ENCODE data around the gene AGRN.
"Not testable (repeated sequence)": the region's sequence is repeated elsewhere in the genome, so short reads cannot be mapped to it uniquely, and the experiment has no call there.

The AGRN gene

DNA sequence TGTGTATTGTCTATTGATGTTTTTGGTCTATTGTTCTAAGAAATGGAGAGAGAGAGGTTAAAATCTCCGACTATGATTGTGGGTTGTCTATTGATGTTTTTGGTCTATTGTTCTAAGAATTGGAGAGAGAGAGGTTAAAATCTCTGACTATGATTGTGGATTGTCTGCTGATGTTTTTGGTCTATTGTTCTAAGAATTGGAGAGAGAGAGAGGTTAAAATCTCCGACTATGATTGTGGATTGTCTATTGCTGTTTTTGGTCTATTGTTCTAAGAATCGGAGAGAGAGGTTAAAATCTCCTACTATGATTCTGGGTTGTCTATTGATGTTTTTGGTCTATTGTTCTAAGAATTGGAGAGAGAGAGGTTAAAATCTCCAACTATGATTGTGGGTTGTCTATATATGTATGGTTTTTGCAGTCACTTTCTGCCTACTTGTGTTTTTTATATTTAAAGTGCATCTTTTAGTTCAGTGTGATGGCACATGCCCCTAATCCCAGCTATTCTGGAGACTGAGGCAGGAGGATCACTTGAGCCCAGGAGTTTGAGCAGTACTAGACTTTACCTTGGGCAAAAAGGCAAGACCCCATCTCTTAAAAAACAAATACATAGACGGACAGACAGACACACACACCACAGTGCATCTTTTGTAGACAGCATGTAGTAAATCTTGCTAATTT lies 79.7 kb downstream of the AGRN start:
- TF ChIP-seq CREB5 (CRISPR knock-in tag; IDR thresholded peaks at IDR 0.05; ENCODE audit: low read depth) = no peak
- TF ChIP-seq TCF4 (CRISPR knock-in tag; IDR thresholded peaks at IDR 0.05; ENCODE audit: borderline replicate concordance) = no peak
- TF ChIP-seq ESRRG (CRISPR knock-in tag; IDR thresholded peaks at IDR 0.05) = no peak
- TF ChIP-seq, protein P1, sequence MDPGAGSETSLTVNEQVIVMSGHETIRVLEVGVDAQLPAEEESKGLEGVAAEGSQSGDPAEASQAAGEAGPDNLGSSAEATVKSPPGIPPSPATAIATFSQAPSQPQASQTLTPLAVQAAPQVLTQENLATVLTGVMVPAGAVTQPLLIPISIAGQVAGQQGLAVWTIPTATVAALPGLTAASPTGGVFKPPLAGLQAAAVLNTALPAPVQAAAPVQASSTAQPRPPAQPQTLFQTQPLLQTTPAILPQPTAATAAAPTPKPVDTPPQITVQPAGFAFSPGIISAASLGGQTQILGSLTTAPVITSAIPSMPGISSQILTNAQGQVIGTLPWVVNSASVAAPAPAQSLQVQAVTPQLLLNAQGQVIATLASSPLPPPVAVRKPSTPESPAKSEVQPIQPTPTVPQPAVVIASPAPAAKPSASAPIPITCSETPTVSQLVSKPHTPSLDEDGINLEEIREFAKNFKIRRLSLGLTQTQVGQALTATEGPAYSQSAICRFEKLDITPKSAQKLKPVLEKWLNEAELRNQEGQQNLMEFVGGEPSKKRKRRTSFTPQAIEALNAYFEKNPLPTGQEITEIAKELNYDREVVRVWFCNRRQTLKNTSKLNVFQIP (CRISPR knock-in tag; IDR thresholded peaks at IDR 0.05; ENCODE audit: borderline replicate concordance, low read depth) = no peak
- no peak for TF ChIP-seq CSRNP3 (CRISPR knock-in tag; IDR thresholded peaks at IDR 0.05)
- TF ChIP-seq PPARA (CRISPR knock-in tag; IDR thresholded peaks at IDR 0.05; ENCODE audit: borderline replicate concordance) = no peak
- ATAC-seq = no peak

DNA sequence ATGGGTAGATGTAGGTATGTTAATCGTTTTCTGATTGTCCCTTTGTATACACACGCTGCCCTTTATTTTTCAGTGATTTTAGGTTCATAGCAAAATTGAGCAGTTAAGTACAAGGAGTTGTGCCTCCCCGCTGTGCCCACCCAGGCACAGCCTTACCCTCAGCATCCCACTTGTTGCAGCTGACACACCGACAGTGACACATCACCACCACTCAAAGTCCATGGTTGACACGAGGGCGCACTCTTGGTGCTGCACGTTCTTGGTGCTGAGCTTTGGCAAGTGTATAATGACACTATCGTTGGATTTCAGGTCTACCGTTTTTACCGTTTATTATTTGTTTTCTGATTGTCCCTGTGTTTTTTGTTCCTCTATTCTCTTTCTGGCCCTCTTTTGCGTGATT lies 80.4 kb downstream of the AGRN start:
- TF ChIP-seq ZNF565 (CRISPR knock-in tag; conservative IDR thresholded peaks at IDR 0.05; ENCODE audit: low read depth) (no peak), ESRRG (CRISPR knock-in tag; IDR thresholded peaks at IDR 0.05) (no peak), OSR1 (CRISPR knock-in tag; IDR thresholded peaks at IDR 0.05) (no peak), ZC3H10 (CRISPR knock-in tag; IDR thresholded peaks at IDR 0.05) (no peak), GLIS3 (CRISPR knock-in tag; IDR thresholded peaks at IDR 0.05) (no peak), BACH2 (CRISPR knock-in tag; IDR thresholded peaks at IDR 0.05; ENCODE audit: borderline replicate concordance) (no peak), ZFP3 (CRISPR knock-in tag; IDR thresholded peaks at IDR 0.05) (no peak), RARB (CRISPR knock-in tag; IDR thresholded peaks at IDR 0.05) (no peak), TCF4 (CRISPR knock-in tag; IDR thresholded peaks at IDR 0.05; ENCODE audit: borderline replicate concordance) (no peak), SNAI2 (CRISPR knock-in tag; IDR thresholded peaks at IDR 0.05) (no peak)
- TF ChIP-seq, protein P2, sequence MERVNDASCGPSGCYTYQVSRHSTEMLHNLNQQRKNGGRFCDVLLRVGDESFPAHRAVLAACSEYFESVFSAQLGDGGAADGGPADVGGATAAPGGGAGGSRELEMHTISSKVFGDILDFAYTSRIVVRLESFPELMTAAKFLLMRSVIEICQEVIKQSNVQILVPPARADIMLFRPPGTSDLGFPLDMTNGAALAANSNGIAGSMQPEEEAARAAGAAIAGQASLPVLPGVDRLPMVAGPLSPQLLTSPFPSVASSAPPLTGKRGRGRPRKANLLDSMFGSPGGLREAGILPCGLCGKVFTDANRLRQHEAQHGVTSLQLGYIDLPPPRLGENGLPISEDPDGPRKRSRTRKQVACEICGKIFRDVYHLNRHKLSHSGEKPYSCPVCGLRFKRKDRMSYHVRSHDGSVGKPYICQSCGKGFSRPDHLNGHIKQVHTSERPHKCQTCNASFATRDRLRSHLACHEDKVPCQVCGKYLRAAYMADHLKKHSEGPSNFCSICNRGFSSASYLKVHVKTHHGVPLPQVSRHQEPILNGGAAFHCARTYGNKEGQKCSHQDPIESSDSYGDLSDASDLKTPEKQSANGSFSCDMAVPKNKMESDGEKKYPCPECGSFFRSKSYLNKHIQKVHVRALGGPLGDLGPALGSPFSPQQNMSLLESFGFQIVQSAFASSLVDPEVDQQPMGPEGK (CRISPR knock-in tag; IDR thresholded peaks at IDR 0.05; ENCODE audit: borderline replicate concordance) = no peak
- no peak for ATAC-seq

DNA sequence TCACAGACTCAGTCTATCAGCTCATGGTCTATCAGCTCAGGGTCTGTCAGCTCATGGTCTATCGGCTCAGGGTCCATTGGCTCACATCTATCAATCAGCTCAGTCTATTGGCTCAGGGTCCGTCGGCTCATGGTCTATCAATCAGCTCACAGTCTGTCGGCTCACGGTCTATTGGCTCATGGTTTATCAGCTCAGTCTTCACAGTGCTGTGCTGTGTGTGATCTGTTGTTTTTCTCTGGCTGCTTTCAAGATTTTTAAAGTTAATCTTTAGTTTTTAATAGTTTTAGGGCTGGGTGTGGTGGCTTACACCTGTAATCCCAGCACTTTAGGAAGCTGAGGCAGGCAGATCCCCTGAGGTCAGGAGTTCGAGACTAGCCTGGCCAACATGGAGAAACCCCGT lies 81.6 kb downstream of the AGRN start:
- no peak for TF ChIP-seq ZFP30 (CRISPR knock-in tag; IDR thresholded peaks at IDR 0.05)
- no peak for TF ChIP-seq ZNF565 (CRISPR knock-in tag; conservative IDR thresholded peaks at IDR 0.05; ENCODE audit: low read depth)
- no peak for TF ChIP-seq ZC3H10 (CRISPR knock-in tag; IDR thresholded peaks at IDR 0.05)
- no peak for TF ChIP-seq SNAI2 (CRISPR knock-in tag; IDR thresholded peaks at IDR 0.05)
- no peak for TF ChIP-seq RARB (CRISPR knock-in tag; IDR thresholded peaks at IDR 0.05)
- TF ChIP-seq GLIS3 (CRISPR knock-in tag; IDR thresholded peaks at IDR 0.05) = no peak
- no peak for TF ChIP-seq ZNF70 (CRISPR knock-in tag; IDR thresholded peaks at IDR 0.05)
- TF ChIP-seq CSRNP3 (CRISPR knock-in tag; IDR thresholded peaks at IDR 0.05) = no peak
- TF ChIP-seq, protein P2 (CRISPR knock-in tag; IDR thresholded peaks at IDR 0.05; ENCODE audit: borderline replicate concordance) = no peak
- TF ChIP-seq ARNTL (CRISPR knock-in tag; IDR thresholded peaks at IDR 0.05; ENCODE audit: borderline replicate concordance, low read depth) = no peak
- no peak for TF ChIP-seq ZFP3 (CRISPR knock-in tag; IDR thresholded peaks at IDR 0.05)
- no peak for TF ChIP-seq CREB5 (CRISPR knock-in tag; IDR thresholded peaks at IDR 0.05; ENCODE audit: low read depth)
- no peak for TF ChIP-seq CSDC2 (CRISPR knock-in tag; IDR thresholded peaks at IDR 0.05)
- no peak for ATAC-seq

- ATAC-seq = not testable (repeated sequence)
These were observed 84.2 kb downstream of the AGRN start for GRCh38 chr1:1104152-1104551.

Data from SK-N-SH treated with all-trans-retinoic acid at 6 μM for 48 hours (cell line).